KMS-11 (cell line): ENCODE measurements around the gene RAPGEF1.

Experiments used
- H2AFZ ChIP-seq: fragments of 200-600 bp; sonication (generic); 2 replicates; pipeline ENCODE4 v1.6.1; 2016; ENCODE audit warnings: antibody characterized with exemption, mixed run types, low read depth
- H3K27ac ChIP-seq: fragments of 200-600 bp; sonication (generic); 2 replicates; pipeline ENCODE4 v1.6.1; 2016; ENCODE audit warnings: mild to moderate bottlenecking, mixed run types
- H3K27me3 ChIP-seq: fragments of 200-600 bp; sonication (generic); 2 replicates; pipeline ENCODE4 v1.6.1; 2017; ENCODE audit warnings: mild to moderate bottlenecking, low read depth, mixed run types, moderate library complexity; ENCODE audit not compliant: insufficient read depth
- H3K36me3 ChIP-seq: fragments of 200-600 bp; sonication (generic); 2 replicates; pipeline ENCODE4 v1.6.1; 2017; ENCODE audit warnings: mild to moderate bottlenecking, mixed run types; ENCODE audit not compliant: insufficient read depth
- H3K4me1 ChIP-seq: fragments of 200-600 bp; sonication (generic); 2 replicates; pipeline ENCODE4 v1.6.1; 2016; ENCODE audit warnings: mild to moderate bottlenecking, low read depth, mixed run types; ENCODE audit not compliant: poor library complexity, severe bottlenecking
- H3K4me2 ChIP-seq: fragments of 200-600 bp; sonication (generic); 2 replicates; pipeline ENCODE4 v1.7.0; 2016; ENCODE audit warnings: mild to moderate bottlenecking, mixed run types
- H3K4me3 ChIP-seq: fragments of 200-600 bp; sonication (generic); IDR thresholded peaks from 2 replicates; pipeline ENCODE4 v1.6.1; 2017; ENCODE audit warnings: low read depth, low read length, mixed read lengths; ENCODE audit not compliant: insufficient read depth
- H3K79me2 ChIP-seq: fragments of 200-600 bp; sonication (generic); 2 replicates; pipeline ENCODE4 v1.6.1; 2016; ENCODE audit warnings: low read depth, mixed run types; ENCODE audit not compliant: insufficient read depth
- H3K9ac ChIP-seq: fragments of 200-600 bp; sonication (generic); 2 replicates; pipeline ENCODE4 v1.6.1; 2016; ENCODE audit warnings: mild to moderate bottlenecking, mixed run types
- H4K20me1 ChIP-seq: fragments of 200-600 bp; sonication (generic); 2 replicates; pipeline ENCODE4 v1.6.1; 2016; ENCODE audit warnings: mild to moderate bottlenecking, mixed run types; ENCODE audit not compliant: insufficient read depth
- CTCF ChIP-seq: fragments of 200-600 bp; sonication (generic); conservative IDR thresholded peaks from 2 replicates; pipeline ENCODE4 v1.6.1; 2017; ENCODE audit warnings: low read depth, mild to moderate bottlenecking, antibody characterized with exemption, low read length, moderate library complexity, mixed read lengths

The RAPGEF1 gene

GRCh38 chr9:131577005-131578000 is 162.6 kb downstream of the RAPGEF1 start:
- H3K36me3 ChIP-seq: peaks cover 1% of the 10 kb centered on the region; the same call in 1 of the 2 replicates
- H3K27me3 ChIP-seq: no peaks in the 10 kb centered on the region
- H3K9ac ChIP-seq: no peak overlapping the region
- no peaks in the 10 kb centered on the region for H3K79me2 ChIP-seq
- no peaks in the 10 kb centered on the region for H3K4me1 ChIP-seq
- H3K4me2 ChIP-seq: no peak overlapping the region
- no peak for TF ChIP-seq CTCF
- H3K4me3 ChIP-seq: no peak overlapping the region
- no peak overlapping the region for H3K27ac ChIP-seq
- no peaks in the 10 kb centered on the region for H4K20me1 ChIP-seq
- H2AFZ ChIP-seq: no peak overlapping the region

GRCh38 chr9:131575946-131576853 is 163.7 kb downstream of the RAPGEF1 start:
- Histone ChIP-seq H3K27me3 (no peaks in the 10 kb centered on the region), H2AFZ (no peak overlapping the region), H3K4me3 (no peak overlapping the region), H3K4me2 (no peak overlapping the region), H3K36me3 (peaks cover 3% of the 10 kb centered on the region; the same call in 1 of the 2 replicates), H3K79me2 (no peaks in the 10 kb centered on the region), H3K27ac (no peak overlapping the region), H3K9ac (no peak overlapping the region), H3K4me1 (no peaks in the 10 kb centered on the region), H4K20me1 (no peaks in the 10 kb centered on the region)
- no peak for TF ChIP-seq CTCF

GRCh38 chr9:131574730-131575640 is 164.9 kb downstream of the RAPGEF1 start:
- Histone ChIP-seq H3K27me3 (no peaks in the 10 kb centered on the region), H4K20me1 (no peaks in the 10 kb centered on the region), H3K36me3 (peaks cover 3% of the 10 kb centered on the region; the same call in 1 of the 2 replicates), H3K4me2 (no peak overlapping the region), H3K4me3 (no peak overlapping the region), H3K9ac (no peak overlapping the region), H3K27ac (no peak overlapping the region), H3K4me1 (no peaks in the 10 kb centered on the region), H2AFZ (no peak overlapping the region), H3K79me2 (no peaks in the 10 kb centered on the region)
- TF ChIP-seq CTCF: no peak

GRCh38 chr9:131567910-131568309 is 172.0 kb downstream of the RAPGEF1 start:
- no peaks in the 10 kb centered on the region for H3K27me3 ChIP-seq
- no peak overlapping the region for H3K4me2 ChIP-seq
- no peaks in the 10 kb centered on the region for H4K20me1 ChIP-seq
- no peak overlapping the region for H3K9ac ChIP-seq
- TF ChIP-seq CTCF: no peak
- H3K36me3 ChIP-seq: peaks cover 3% of the 10 kb centered on the region; the same call in 1 of the 2 replicates
- H3K27ac ChIP-seq: no peak overlapping the region
- no peaks in the 10 kb centered on the region for H3K4me1 ChIP-seq
- H3K79me2 ChIP-seq: no peaks in the 10 kb centered on the region
- no peak overlapping the region for H3K4me3 ChIP-seq
- no peak overlapping the region for H2AFZ ChIP-seq
